Prostate gland (tissue), 2 donors: ENCODE results near the gene ITGB2.

Source experiments
- CTCF ChIP-seq, 4 experiments: fragments of 200-600 bp in 2 of 4; fragments of 450-650 bp in 2 of 4; sonication (generic) in 2 of 4; IDR thresholded peaks; 1 replicate in 3 of 4; 2 replicates in 1 of 4; pipeline ENCODE4 v1.5.1; 2016 to 2019; ENCODE audit warnings: antibody characterized with exemption in 4 of 4, mild to moderate bottlenecking in 2 of 4, moderate library complexity in 2 of 4
- POLR2AphosphoS5 ChIP-seq: sonication (generic); formaldehyde crosslinking; IDR thresholded peaks from one replicate; pipeline ENCODE4 v1.6.1; 2017; ENCODE audit warnings: antibody characterized with exemption

GRCh38 chr21:44848821-44849521 is 71.7 kb downstream of the ITGB2 start:
- TF ChIP-seq POLR2AphosphoS5 (no peak), CTCF (IDR thresholded peaks at IDR 0.05) (no peak)
